Neural cell (in vitro differentiated cells): ENCODE results near the gene RMI1. TPM values are rescaled to one million over a fixed set of nuclear protein-coding genes. Genes with fewer than 3 reads are reported as not detected.
A peak's percentile ranks its signal among the peaks of the same experiment; 100 is the strongest.

Experiments
- H2AFZ ChIP-seq: fragments of 200-600, 300-800 bp; sonication (generic), shearing (Covaris generic); 2 replicates; pipeline ENCODE4 v1.6.0; 2014; ENCODE audit warnings: low read depth, mild to moderate bottlenecking, antibody characterized with exemption, low read length, moderate library complexity
- H3F3A ChIP-seq: fragments of 200-600 bp; shearing (Covaris generic); 2 replicates; pipeline ENCODE4 v1.6.1; 2016; ENCODE audit warnings: mild to moderate bottlenecking, moderate library complexity, mixed read lengths, antibody characterized with exemption, low read length; ENCODE audit not compliant: insufficient read depth, poor library complexity, severe bottlenecking
- H3K27ac ChIP-seq: fragments of 200-600, 300-800 bp; sonication (generic), shearing (Covaris generic); 2 replicates; pipeline ENCODE4 v1.5.1; 2014; ENCODE audit warnings: mild to moderate bottlenecking, low read length, moderate library complexity
- H3K27me3 ChIP-seq: fragments of 300-800, 200-600 bp; sonication (generic), shearing (Covaris generic); 2 replicates; pipeline ENCODE4 v1.6.0; 2014; ENCODE audit warnings: mild to moderate bottlenecking, low read depth, low read length, moderate library complexity; ENCODE audit not compliant: insufficient read depth
- H3K36me3 ChIP-seq: fragments of 300-800, 200-600 bp; sonication (generic), shearing (Covaris generic); 2 replicates; pipeline ENCODE4 v1.5.1; 2014; ENCODE audit warnings: mild to moderate bottlenecking, antibody characterized with exemption, low read length, moderate library complexity; ENCODE audit not compliant: insufficient read depth
- H3K4me2 ChIP-seq: fragments of 300-800, 200-600 bp; sonication (generic), shearing (Covaris generic); 2 replicates; pipeline ENCODE4 v1.6.0; 2014; ENCODE audit warnings: mild to moderate bottlenecking, low read length
- H3K4me3 ChIP-seq: fragments of 300-800, 200-600 bp; sonication (generic), shearing (Covaris generic); 2 replicates; pipeline ENCODE4 v1.5.1; 2014; ENCODE audit warnings: mild to moderate bottlenecking, low read length, moderate library complexity
- H3K79me2 ChIP-seq: fragments of 200-600 bp; shearing (Covaris generic); replicated peaks from 2 replicates; pipeline ENCODE4 v1.6.0; 2014; ENCODE audit warnings: mild to moderate bottlenecking, low read length, moderate library complexity; ENCODE audit not compliant: insufficient read depth
- H3K9ac ChIP-seq: fragments of 300-800, 200-600 bp; sonication (generic), shearing (Covaris generic); 2 replicates; pipeline ENCODE4 v1.6.1; 2016; ENCODE audit warnings: mild to moderate bottlenecking, low read length, mixed read lengths
- H3K9me2 ChIP-seq: fragments of 200-600 bp; shearing (Covaris generic); 2 replicates; pipeline ENCODE4 v1.6.1; 2016; ENCODE audit warnings: mild to moderate bottlenecking, low read length, mixed read lengths; ENCODE audit not compliant: insufficient read depth
- H3K9me3 ChIP-seq: fragments of 200-600, 300-800 bp; sonication (generic), shearing (Covaris generic); 2 replicates; pipeline ENCODE4 v1.6.1; 2016; ENCODE audit warnings: mild to moderate bottlenecking, mixed run types, low read length, moderate library complexity, mixed read lengths
- H4K20me1 ChIP-seq: fragments of 200-600 bp; shearing (Covaris generic); 2 replicates; pipeline ENCODE4 v1.6.1; 2016; ENCODE audit warnings: mild to moderate bottlenecking, mixed run types; ENCODE audit not compliant: insufficient read depth
- EP300 ChIP-seq: fragments of 450-650 bp; conservative IDR thresholded peaks from 2 replicates; pipeline ENCODE4 v1.6.1; 2014; ENCODE audit warnings: antibody characterized with exemption, mild to moderate bottlenecking, moderate library complexity; ENCODE audit not compliant: poor library complexity, severe bottlenecking
- EZH2 ChIP-seq: fragments of 200-600, 300-800 bp; shearing (Covaris generic), sonication (generic); IDR thresholded peaks from 2 replicates; pipeline ENCODE4 v1.6.1; 2014; ENCODE audit warnings: antibody characterized with exemption, low read length, borderline replicate concordance, mild to moderate bottlenecking; ENCODE audit not compliant: insufficient read depth, poor library complexity, severe bottlenecking
- MXI1 ChIP-seq: fragments of 450-650 bp; conservative IDR thresholded peaks from 2 replicates; pipeline ENCODE4 v1.6.1; 2014; ENCODE audit warnings: antibody characterized with exemption, mild to moderate bottlenecking; ENCODE audit not compliant: poor library complexity, severe bottlenecking
- POLR2AphosphoS5 ChIP-seq: IDR thresholded peaks from 2 replicates; pipeline ENCODE4 v1.6.1; 2012
- RAD21 ChIP-seq: fragments of 450-650 bp; conservative IDR thresholded peaks from 2 replicates; pipeline ENCODE4 v1.6.1; 2014; ENCODE audit warnings: antibody characterized with exemption, mild to moderate bottlenecking, moderate library complexity
- REST ChIP-seq: IDR thresholded peaks from 2 replicates; pipeline ENCODE4 v1.6.1; 2012; ENCODE audit warnings: borderline replicate concordance
- SMC3 ChIP-seq: fragments of 450-650 bp; conservative IDR thresholded peaks from 2 replicates; pipeline ENCODE4 v1.6.1; 2014; ENCODE audit warnings: antibody characterized with exemption, mild to moderate bottlenecking, moderate library complexity; ENCODE audit not compliant: poor library complexity
- TAF1 ChIP-seq: IDR thresholded peaks from 2 replicates; pipeline ENCODE4 v1.6.1; 2012; ENCODE audit warnings: low read depth
- polyA minus RNA-seq: library from RNA; depleted of rRNA, polyadenylated mRNA; stranded (reverse); fragments of >200 nt; gene quantifications from 2 replicates; pipeline ENCODE4 v1.2.3, GENCODE V29; 2014
- polyA plus RNA-seq: library from polyadenylated mRNA; depleted of rRNA; stranded (reverse); fragments of >200 nt; gene quantifications from 2 replicates; pipeline ENCODE4 v1.2.3, GENCODE V29; 2014
- TF ChIP-seq, protein P1 (sequence below): fragments of 450-650 bp; IDR thresholded peaks from 2 replicates; pipeline ENCODE4 v1.5.1; 2014; ENCODE audit warnings: antibody characterized with exemption, mild to moderate bottlenecking, moderate library complexity; ENCODE audit not compliant: poor library complexity, severe bottlenecking

The RMI1 gene
- 12.9 and 13.1 TPM in 2 replicates for polyA plus RNA-seq
- polyA minus RNA-seq = 24.3 and 38.8 TPM in 2 replicates

- peaks cover 37% of the 10 kb centered on the region for H4K20me1 ChIP-seq
- H3K27ac ChIP-seq = peak within 1 kb of the TSS; percentile 100
- peak within 1 kb of the TSS; percentile 79 for H3K4me2 ChIP-seq
- peak within 1 kb of the TSS; percentile 85 for H3K4me3 ChIP-seq
- H3K9ac ChIP-seq = peak within 1 kb of the TSS; percentile 100
- peaks cover 4% of the 10 kb centered on the region for H3F3A ChIP-seq
- H3K9me2 ChIP-seq = no peaks in the 10 kb centered on the region
- H3K9me3 ChIP-seq = no peaks in the 10 kb centered on the region
- TF ChIP-seq, protein P1, sequence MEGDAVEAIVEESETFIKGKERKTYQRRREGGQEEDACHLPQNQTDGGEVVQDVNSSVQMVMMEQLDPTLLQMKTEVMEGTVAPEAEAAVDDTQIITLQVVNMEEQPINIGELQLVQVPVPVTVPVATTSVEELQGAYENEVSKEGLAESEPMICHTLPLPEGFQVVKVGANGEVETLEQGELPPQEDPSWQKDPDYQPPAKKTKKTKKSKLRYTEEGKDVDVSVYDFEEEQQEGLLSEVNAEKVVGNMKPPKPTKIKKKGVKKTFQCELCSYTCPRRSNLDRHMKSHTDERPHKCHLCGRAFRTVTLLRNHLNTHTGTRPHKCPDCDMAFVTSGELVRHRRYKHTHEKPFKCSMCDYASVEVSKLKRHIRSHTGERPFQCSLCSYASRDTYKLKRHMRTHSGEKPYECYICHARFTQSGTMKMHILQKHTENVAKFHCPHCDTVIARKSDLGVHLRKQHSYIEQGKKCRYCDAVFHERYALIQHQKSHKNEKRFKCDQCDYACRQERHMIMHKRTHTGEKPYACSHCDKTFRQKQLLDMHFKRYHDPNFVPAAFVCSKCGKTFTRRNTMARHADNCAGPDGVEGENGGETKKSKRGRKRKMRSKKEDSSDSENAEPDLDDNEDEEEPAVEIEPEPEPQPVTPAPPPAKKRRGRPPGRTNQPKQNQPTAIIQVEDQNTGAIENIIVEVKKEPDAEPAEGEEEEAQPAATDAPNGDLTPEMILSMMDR = peak; percentile 63
- TF ChIP-seq MXI1 (peak; percentile 72), TAF1 (peak; percentile 99), EP300 (peak; percentile 78), REST (peak; percentile 97), POLR2AphosphoS5 (peak; percentile 88), RAD21 (peak; percentile 53), SMC3 (peak; percentile 29), EZH2 (no peak)
- peaks cover 81% of the 10 kb centered on the region for H3K79me2 ChIP-seq
- peak within 1 kb of the TSS; percentile 54 for H2AFZ ChIP-seq
- H3K36me3 ChIP-seq = peaks cover 10% of the 10 kb centered on the region
- H3K27me3 ChIP-seq = no peaks in the 10 kb centered on the region
These were observed at the start of gene RMI1 for GRCh38 chr9:83980395-83981125. RMI1 (plus strand) TSS chr9:83980805; CDS start chr9:84000987, 20,182 bp downstream.

GRCh38 chr9:83930881-83931280 lies 49.7 kb upstream of the RMI1 start:
- no peak overlapping the region for H2AFZ ChIP-seq
- no peaks in the 10 kb centered on the region for H4K20me1 ChIP-seq
- no peak for TF ChIP-seq REST
- TF ChIP-seq EZH2 = no peak
- TF ChIP-seq MXI1 = no peak
- no peak for TF ChIP-seq EP300
- no peak for TF ChIP-seq SMC3
- TF ChIP-seq RAD21 = no peak
- H3K9me2 ChIP-seq = no peaks in the 10 kb centered on the region
- no peaks in the 10 kb centered on the region for H3F3A ChIP-seq
- no peak overlapping the region for H3K4me3 ChIP-seq
- H3K27ac ChIP-seq = no peak overlapping the region
- no peaks in the 10 kb centered on the region for H3K36me3 ChIP-seq
- H3K27me3 ChIP-seq = no peaks in the 10 kb centered on the region
- H3K79me2 ChIP-seq = no peaks in the 10 kb centered on the region
- H3K9me3 ChIP-seq = no peaks in the 10 kb centered on the region
- no peak overlapping the region for H3K9ac ChIP-seq
- no peak overlapping the region for H3K4me2 ChIP-seq
